ENCODE data around the gene ADAMTS8. TPM values are rescaled to one million over a fixed set of nuclear protein-coding genes. Genes with fewer than 3 reads are reported as not detected.

The ADAMTS8 gene
- polyA plus RNA-seq, 4 donors, result 3.4 to 4.2 (median 3.6) TPM

DNA sequence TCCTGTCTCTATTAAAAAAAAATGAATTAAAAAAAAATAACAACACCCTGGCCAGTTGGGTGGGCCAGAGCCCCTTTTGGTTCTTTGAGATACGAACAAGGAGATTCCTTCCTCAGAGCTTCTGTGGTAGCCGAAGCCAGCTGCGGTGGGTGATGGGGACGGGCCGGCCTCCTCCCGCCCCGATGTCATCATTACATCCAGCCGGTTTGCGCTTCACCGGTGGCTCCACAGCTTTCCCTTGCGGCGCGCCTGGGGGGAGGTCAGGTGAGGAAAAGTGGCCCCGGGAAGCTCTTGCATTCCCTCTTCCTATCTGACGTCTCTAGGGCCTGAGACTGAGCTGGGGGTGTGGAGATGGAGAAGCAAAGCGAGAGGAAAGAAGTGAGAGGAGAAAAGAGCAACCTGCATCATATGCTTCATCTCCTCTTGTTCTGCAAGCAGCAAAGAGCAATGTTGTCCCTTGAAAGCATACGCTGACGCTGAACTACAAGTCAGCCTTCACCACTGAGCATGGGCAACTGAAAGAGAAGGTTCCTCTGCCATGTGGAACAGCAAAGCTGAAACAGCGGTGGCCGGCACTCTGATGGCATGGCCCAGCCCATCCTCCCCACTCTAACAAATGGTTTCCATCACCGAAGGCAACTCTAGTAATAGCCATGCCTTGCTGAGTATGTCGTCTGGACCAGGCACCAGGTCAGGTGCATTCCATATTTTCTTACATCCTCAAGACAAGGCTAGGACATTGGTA is 6.0 kb downstream of the ADAMTS8 start:
- no peak for DNase-seq (ENCODE audit: low read depth in 4 of 4, low spot score in 3 of 4)

DNA sequence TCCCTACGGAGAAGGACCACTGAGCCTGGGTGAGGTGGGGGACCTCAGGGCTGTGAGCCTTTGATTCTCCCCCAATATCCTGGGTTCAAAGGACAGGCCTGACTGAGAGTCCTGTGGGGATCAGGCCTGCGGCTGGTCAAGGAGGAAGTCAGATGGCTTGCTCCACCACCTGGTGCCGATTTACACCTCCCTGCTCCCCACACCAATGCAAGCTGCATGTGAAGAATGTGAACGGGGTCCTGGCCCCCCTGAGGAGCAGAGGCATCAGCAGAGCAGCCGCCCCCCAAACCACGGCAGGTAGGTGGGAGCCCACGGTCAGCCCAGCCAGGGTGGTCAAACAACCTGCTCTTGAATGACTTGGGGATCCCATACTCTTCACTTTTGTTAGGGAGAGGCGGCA is 6.7 kb downstream of the ADAMTS8 start:
- DNase-seq (ENCODE audit: low read depth in 4 of 4, low spot score in 3 of 4), result no peak

DNA sequence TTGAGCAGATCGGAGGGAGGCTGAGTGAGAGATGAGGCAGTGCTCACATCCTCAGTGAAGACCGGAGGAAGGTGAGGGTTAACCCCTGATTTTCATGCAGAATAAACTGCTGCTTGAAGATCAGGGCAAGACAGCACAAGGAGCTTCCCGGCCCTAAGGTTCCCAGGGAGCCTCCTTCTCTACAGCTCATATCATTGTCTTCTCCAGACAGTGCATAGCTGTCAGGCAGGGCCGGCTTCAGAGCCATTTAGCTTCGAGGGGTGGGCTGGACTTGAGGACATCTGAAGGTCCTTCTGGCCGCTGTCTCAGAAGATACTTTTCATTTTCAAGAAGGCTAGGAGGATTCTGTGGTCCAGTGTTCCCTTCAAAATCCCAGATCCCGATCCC is 7.2 kb downstream of the ADAMTS8 start:
- DNase-seq (ENCODE audit: low read depth in 4 of 4, low spot score in 3 of 4), result no peak

DNA sequence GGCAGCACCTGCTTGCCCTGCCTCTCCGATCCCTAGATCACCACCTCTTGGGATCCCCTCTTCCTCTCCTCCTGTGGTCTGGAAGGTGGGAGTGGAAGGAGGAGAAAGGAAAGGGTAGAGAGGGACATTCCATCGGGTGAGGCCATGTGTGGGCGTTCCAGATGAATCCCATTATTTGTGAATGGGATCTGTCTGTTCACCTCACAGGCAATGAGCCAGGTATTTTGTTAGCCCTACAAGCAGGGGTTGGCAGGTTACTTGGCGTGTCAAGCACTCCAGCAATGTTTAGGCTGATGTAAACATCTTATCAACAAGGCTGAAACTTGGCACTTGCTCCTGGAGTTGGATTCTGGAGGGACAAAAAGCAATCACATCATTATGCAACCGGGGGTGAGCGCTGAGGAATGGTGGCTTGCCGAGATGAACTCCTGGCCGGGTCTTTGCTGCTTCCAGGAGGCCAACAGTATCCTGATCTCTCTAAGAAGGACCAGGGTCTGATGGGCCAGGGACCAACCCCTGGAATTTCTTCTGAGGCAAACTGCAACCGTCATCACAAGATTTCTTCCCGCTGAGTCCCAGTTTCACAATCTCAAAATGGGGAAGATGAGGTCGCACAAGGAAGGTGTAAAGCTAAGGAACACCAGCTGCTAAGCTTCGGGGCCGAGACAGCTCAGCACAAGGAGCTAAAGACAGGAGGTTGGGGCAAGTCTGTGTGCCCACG is 7.8 kb downstream of the ADAMTS8 start:
- no peak for DNase-seq (ENCODE audit: low read depth in 4 of 4, low spot score in 3 of 4)

DNA sequence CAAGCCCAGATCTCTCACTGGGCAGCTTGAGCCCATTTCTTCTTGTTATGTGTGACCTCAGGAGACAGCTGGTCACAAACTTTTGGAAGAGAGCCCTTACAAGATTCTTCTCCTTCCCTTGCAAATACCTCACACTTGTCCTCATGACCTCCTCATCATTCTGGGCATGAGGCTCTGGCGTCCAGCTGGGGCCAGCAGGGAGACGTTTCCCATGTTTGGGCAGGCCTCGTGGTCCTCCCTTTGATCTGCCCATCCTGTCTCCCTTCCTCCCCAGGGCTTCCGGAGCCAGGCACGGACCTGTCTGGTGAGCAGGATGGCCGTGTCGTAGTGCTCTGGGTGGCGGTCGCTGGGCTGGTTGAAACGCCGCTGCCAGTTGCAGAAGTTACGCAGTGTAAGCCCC is 9.7 kb downstream of the ADAMTS8 start:
- DNase-seq (ENCODE audit: low read depth in 4 of 4, low spot score in 3 of 4), result no peak

DNA sequence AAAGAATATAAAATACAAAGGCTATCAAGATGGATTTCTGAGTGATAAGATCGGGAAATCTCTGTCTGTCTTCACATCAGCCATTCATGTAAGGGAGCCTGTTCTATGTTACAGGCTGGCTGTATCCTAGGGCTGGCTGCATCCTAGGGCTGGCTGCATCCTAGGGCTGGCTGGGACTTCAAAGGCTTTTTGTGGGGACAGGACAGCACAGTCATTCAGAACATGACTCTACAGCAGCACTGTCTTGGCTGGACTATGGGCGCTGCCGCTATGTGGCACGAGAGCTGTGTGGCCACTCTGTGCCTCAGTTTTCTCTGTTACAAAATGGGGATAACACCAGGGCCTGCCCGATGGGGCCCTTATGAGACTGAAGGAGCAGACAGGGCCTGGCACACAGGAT is 10.2 kb downstream of the ADAMTS8 start:
- no peak for DNase-seq (ENCODE audit: low read depth in 4 of 4, low spot score in 3 of 4)

DNA sequence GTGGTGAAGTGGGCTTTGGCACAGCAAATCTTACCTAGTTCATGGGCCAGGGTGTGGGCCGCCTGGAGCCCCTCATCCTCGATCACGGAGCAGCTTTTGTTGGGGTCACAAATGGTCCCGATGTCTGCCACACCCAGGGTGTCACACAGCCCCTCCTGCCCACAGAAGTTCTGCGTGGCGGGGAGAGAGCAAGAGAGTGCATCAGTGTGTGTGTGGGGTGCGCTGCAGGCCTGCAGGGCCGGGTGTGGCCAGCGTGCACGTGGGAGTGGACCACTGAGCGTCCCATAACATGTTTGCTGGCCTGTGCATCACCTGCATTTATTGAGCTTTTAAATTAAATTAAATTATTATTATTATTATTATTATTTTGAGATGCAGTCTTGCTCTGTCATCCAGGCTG is 11.5 kb downstream of the ADAMTS8 start:
- DNase-seq (ENCODE audit: low read depth in 4 of 4, low spot score in 3 of 4), result no peak

DNA sequence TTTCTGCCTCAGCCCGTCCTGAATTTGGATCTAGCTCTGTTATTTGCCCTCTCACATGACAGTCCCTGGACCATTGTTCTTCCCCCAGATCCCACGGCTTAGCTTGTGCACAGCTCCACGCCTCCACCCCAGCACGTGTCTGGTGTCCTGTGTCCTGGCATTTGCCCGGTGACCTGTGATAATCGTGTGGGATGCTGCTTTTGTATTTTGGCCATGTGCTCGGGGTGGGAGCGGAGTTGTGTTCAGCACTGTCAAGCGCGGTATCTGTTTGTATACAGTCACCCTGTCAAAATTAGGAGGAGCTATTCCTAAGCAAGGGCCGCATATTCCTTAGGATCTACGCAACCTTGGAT is 11.9 kb downstream of the ADAMTS8 start:
- no peak for DNase-seq (ENCODE audit: low read depth in 4 of 4, low spot score in 3 of 4)

DNA sequence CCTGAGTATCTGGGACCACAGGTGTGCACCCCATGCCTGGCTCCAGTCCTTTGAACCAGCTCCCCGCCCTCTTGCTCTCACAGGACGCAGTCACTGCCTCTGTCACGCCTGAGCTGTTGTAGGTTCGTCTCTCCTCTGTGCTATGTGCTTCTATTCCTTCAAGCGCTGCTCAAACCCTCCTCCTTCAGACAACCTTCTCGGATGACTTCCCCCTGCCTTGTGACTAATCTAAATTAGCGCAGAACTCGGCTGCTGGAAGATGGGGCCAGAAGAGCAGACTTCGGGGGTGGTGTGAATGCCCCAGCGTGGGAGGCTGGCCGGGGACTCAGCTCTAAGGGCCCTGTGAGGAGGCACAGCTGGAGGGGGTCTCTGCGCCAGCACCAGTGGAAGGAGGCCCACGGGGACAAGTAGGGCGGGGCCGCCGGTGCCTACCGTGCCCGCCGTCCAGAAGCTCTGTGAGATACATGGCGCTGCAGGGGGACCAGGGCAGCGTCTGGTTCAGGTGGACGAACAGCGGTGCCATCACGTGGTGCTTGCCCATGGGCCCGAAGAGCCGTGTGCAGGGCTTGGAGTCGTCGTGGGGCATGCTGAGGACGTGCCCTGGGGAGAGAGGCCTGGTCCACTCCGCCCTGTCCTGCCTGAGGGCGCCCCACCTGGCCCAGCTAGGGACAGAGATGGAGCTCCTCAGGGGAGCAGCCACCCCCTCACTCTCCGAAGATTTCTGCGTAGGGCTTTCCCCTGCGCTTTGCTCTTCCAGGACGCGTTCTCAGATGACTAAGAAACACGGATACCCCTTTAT is 12.5 kb downstream of the ADAMTS8 start:
- DNase-seq (ENCODE audit: low read depth in 4 of 4, low spot score in 3 of 4), result no peak

DNA sequence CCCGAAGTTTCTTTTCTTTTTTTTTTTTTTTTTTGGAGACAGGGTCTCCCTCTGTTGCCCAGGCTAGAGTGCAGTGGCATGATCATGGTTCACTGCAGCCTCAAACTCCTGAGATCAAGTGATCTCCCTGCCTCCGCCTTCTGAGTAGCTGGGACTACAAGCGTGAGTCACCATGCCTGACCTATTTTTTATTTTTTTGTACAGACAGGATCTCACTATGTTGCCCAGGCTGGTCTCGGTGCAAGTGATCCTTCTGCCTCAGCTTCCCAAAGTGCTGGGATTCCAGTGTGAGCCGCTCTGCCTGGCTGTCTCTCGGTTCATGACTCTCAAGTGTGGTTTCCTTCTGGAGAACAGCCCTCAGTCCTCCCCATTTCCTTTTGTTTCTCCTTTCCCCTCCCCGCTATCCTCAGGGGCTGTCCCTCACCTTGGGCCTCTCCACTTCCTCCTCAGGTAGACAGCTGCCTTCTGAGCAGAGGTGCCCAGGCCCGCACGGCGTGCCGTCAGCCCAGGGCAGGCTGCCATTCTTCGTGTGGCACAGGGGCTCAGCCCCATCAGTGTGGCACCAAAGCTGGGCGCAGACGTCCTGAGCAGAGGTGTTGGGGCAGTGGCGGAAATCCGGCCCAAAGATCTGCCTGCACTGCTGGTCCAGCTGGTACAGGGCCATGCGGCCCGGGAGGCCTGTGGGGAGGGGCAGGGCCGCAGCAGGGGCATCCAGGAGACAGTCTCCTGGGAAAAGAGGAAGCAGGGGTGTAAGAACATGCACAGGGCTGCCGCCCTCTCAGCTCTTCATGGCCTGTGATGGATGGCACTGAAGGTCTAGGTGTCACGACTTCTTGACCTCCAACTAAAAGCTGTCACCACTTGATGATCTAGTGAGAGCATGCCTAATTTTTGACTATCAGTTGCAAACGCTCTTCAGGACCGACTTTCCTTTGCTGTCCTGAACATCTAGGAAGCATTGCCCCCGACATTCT is 14.0 kb downstream of the ADAMTS8 start:
- no peak for DNase-seq (ENCODE audit: low read depth in 4 of 4, low spot score in 3 of 4)

DNA sequence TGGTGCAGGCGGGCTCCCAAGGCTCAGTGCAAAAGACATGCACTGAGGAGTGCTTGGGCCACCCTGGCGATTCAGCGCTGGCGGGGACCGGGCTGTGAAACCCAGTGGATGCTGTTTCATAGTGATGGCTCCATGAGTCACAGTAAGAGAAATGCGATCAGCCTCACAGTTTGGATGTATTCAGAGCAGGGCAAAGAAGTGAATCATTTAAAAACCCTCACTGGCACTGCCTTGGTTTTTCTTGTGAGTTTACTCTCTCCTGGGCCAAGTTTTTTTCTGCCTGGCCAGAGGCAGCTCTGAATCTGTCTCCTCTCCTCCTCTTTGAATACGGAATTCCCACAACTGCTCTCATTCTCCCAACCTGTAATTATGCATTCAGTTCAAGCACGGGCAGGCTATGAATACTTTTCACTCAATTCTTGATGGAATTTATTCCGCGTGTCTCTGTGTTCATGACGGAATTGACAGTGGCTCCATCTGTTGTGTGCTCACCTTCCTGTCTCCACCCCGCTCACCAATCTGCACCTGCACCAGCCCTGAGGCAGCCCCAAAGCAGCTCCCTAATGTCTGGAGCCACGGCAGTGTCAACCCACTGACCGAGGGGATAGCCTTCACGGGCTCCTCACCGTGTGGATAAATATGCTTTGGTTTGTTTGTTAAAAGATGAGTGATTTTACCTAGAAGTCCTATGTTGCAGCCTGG is 14.9 kb downstream of the ADAMTS8 start:
- DNase-seq (ENCODE audit: low read depth in 4 of 4, low spot score in 3 of 4), result no peak

DNA sequence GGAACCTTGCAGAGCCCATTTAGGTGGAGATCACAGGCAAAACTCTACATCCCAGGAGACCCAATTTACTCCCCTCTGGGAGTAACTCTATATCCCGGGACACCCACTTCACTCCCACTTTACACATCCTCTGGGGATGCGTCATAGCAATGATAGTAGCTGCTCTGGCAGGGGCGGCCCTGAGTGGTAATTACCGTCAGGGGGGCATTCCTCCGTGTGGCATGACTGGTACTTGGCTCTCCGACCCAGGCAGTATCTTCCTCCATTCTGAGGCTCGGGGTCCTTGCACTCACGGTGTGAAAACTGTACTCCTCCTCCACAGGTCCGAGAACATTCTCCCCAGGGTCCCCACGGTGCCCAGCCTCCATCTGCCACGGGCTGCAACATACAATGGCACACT is 17.2 kb downstream of the ADAMTS8 start:
- DNase-seq (ENCODE audit: low read depth in 4 of 4, low spot score in 3 of 4), result no peak

DNA sequence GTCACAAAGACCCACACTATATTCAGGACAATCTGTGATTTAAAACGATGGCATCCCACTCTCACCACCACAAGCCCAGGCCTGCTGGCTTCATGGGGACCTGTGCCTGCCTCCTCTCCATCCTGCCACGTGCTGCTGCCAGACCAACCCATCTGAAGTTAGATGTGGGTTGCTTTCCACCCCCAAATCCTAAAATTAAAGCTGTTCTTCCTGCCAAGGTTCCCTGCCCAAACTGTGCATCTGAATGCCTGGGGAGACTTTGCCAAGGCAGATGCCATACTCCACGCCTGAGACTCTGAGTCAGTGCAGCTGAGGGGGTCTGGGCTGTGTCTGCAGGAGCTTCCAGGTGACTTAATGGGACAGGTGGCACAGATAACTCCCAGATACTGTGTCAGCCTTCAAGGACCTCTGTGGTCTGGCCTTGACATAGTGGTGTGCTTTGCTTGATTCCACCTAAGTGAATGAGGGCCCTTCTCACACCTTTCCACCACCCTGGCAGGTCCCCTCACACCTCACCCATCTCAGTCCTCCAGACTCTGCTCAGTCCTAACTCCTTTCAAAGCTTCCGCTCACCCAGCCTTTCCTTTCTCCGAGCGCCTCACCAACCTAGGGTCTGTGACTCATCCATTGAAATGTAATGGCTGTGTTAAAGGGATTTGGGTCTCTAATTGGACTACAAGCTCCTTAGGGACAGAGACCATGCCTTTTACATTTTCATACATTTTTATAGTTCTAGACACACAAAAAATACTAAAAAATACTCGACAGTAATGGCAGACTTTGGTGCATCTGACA is 18.6 kb downstream of the ADAMTS8 start:
- no peak for DNase-seq (ENCODE audit: low read depth in 4 of 4, low spot score in 3 of 4)

DNA sequence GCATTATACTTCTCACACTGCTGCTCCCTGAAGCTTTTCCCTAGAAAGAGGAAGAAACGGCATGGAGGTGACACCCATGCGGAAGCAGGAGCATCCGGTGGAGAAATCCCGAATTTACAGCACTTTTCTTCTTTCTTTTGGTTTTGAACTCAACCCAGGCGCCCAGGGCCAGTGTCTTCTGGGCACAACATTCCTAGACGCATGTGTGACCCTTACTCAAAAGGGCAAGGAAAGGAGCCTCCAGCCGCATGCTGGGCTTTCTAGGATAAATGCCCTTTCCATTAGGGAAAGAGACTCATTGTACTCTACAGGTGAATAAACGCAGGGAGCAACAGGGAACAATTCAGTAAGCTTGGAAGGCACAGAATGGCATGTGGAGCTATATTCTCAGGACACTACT is 19.5 kb downstream of the ADAMTS8 start:
- no peak for DNase-seq (ENCODE audit: low read depth in 4 of 4, low spot score in 3 of 4)

DNA sequence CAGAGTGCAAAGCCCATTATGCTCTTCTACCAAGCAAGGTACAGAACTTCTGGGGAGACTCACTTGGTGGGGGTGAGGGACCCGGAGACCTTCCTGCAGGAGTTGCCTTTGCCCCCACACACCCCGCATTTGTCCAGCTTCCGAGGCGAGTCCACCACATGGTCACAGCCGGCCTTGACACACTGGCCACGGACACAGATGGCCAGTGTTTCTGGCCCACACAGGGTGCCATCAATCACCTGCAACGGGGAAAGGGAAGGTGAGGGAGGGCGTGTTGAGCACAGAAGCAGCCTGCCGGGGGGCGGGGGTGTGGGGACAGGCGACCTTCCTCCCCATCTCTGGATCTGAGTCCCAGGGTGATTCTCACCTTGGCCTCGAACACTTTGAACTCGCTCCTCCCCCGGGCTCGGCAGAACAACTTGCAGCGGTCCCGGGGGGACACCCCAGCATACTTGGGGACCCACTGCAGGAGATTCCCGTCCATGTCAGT is 20.0 kb downstream of the ADAMTS8 start:
- DNase-seq (ENCODE audit: low read depth in 4 of 4, low spot score in 3 of 4), result no peak

DNA sequence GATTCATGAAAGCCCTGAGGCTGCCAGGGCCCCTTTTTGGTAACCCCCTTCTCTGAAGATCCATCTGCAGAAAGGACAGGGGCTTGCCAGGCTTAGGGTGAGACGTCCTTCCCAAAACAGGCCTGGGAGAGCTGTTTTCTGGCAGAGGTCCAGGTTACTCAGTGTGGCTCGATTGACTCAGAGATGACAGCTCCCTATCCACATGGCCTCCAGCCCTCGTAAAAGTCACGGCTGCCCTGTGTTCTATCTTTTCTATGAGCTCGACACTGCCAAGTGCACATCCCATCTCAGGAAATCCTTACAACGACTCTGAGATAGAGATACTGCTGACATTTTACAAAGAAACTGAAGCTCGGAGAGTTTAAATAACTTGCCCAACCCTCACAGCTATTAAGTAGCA is 20.4 kb downstream of the ADAMTS8 start:
- no peak for DNase-seq (ENCODE audit: low read depth in 4 of 4, low spot score in 3 of 4)

DNA sequence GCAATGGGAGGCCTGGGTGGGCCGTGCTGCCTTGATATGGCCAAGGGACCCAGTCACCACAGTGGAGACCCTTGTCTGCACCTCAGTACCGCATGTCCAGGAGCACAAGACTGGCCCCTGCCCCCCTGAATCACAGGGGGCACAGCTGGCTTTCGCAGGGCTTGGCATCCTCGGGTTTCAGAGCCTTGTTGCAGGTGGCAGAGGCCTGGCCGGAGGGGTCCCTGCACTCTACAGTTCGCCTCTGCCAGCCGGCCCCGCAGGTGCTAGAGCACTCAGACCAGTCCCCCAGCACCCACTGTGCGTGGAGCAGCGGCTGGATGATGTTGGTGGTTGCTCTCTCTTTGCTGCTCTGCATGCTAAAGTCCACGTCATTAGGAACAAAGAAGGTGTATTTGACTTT is 23.0 kb downstream of the ADAMTS8 start:
- DNase-seq (ENCODE audit: low read depth in 4 of 4, low spot score in 3 of 4), result no peak

DNA sequence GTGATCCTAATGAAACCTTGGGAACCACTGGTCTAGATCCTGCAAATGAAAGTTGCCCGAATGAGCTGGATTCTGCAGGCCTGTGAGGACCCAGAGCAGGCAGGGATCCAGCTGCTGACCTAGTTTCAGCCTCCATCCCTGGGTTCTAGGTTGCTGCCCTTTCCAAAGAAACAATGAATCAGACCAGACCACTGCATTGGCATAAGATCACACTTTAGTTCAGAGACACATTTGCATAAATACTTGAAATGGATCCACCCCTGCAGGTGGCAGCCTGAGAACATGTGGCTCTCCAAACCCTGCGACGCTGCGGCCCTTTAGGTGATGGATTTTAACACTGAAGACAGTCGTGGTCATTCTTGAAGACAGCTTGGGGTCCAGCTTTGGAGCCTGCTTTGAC is 23.7 kb downstream of the ADAMTS8 start:
- DNase-seq (ENCODE audit: low read depth in 4 of 4, low spot score in 3 of 4), result no peak

DNA sequence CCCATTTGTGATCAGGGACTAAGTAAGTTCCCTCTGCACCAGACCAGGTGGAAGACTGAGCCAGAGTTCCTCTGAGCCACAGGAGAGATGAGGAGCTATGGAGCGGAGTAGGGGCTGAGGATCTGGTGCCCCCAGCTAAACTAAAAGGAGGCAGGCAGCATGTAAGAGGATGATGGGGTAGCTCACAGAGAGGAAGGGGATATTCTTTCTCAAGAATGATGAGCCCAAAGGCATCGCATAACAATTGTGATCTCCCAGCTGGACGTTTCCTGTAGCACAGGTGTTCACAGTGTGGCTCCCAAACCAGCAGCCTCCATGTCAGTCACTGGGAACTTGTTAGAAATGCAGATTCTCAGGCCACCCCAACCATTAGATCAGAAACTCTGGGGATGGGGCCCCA is 24.4 kb downstream of the ADAMTS8 start:
- DNase-seq (ENCODE audit: low read depth in 4 of 4, low spot score in 3 of 4), result no peak

Data from right renal pelvis (tissue), 4 donors.